ENCODE data around the gene SLC25A38. TPM values are rescaled to one million over a fixed set of nuclear protein-coding genes. Genes with fewer than 3 reads are reported as not detected.

Gene SLC25A38
- total RNA-seq, 2 donors from 2014 or later, result 17.5 to 28.8 TPM

DNA sequence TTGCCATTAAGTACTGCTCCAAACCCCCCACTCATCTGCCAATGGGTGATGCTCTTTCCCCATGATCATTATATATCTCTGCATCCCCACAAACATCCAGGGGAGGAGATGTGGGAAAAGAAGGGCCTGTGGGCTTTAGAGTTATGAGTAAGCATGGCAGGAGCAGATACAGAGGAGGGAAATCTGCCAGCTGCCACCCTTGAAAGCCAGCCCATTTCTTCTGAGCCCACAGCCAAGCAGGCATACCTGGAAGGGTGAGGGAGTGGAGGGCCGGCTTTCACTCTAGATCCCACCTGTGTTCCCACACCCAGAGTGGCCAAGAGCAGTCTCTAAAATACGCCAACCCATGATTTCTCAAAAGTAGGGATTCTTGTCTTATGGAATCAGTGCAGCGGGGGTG, 1.7 kb upstream of the SLC25A38 start:
- Histone ChIP-seq H3K27me3 (no peaks in the 10 kb centered on the region), H3K4me1 (peaks cover 69% of the 10 kb centered on the region), H3K36me3 (replicated peaks in 1 of 2; ENCODE audit: insufficient read depth in 1 of 2, low read depth in 2 of 2) (no peaks in the 10 kb centered on the region), H3K4me3 (no peak overlapping the region), H3K9me3 (no peaks in the 10 kb centered on the region), H3K27ac (peak overlapping the region; percentile 8 to 98 (median 96))
- WGBS, 2 donors, result 33 to 45% methylated on average over 3 of the region's 3 CpGs
- intact Hi-C loops (cut with DNase I), result no loop called here
- TF ChIP-seq, protein P1, sequence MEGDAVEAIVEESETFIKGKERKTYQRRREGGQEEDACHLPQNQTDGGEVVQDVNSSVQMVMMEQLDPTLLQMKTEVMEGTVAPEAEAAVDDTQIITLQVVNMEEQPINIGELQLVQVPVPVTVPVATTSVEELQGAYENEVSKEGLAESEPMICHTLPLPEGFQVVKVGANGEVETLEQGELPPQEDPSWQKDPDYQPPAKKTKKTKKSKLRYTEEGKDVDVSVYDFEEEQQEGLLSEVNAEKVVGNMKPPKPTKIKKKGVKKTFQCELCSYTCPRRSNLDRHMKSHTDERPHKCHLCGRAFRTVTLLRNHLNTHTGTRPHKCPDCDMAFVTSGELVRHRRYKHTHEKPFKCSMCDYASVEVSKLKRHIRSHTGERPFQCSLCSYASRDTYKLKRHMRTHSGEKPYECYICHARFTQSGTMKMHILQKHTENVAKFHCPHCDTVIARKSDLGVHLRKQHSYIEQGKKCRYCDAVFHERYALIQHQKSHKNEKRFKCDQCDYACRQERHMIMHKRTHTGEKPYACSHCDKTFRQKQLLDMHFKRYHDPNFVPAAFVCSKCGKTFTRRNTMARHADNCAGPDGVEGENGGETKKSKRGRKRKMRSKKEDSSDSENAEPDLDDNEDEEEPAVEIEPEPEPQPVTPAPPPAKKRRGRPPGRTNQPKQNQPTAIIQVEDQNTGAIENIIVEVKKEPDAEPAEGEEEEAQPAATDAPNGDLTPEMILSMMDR (IDR thresholded peaks at IDR 0.05), result no peak
- peak; percentile 11 to 48 (median 45) for TF ChIP-seq POLR2A (IDR thresholded peaks at IDR 0.05)
- peak; percentile 83 to 91 (median 87) for DNase-seq
- peak; percentile 12 for ATAC-seq

DNA sequence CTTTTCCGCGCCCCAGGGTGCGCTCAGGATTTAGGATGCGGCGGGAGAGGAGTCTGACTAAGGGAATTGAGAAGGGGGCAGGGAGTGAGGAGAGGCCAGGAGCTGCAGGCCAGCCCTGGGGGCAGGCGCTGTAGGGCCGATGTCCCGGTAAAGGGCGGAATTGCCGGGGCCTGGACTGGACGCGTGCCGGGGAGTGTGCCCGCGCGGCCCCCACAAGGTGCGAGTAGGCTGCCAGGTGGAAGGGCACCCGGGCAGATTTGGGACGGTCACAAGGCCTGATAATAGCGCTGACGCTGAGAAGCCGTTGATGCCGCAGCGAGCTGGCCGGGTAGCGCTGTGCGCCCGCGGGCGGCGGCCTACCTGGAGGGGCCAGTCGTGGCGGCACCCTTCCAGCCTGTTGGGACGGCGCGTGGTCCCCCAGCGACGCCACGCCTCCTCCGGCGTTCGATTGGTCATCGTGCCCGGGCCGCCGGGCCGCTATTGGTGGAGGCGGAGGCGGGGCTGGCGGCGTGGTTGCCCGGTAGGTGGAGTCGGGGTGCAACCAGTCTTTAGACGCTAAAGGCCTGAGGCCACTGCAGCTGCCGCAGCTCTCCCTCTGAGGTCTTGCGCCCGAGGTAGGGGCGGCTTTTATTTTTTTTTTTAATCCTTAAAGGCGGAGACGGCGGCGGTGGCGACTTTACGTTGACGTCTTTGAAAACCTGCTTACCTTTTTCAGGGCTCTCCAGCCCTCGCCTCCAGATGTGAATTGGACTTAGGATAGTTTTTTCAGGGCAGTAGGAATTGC, 903 bp downstream of the SLC25A38 start:
- no peaks in the 10 kb centered on the region for H3K27me3 ChIP-seq
- H3K36me3 ChIP-seq (replicated peaks in 1 of 2; ENCODE audit: insufficient read depth in 1 of 2, low read depth in 2 of 2), result no peaks in the 10 kb centered on the region
- H3K4me1 ChIP-seq, result peaks cover 74% of the 10 kb centered on the region
- WGBS, 2 donors, result 1% methylated on average over 21 to 65 of the region's 66 CpGs
- intact Hi-C loops (cut with DNase I), result no loop called here
- H3K4me3 ChIP-seq, result peak overlapping the region; percentile 32 to 75
- H3K27ac ChIP-seq, result peak overlapping the region; percentile 95 to 98 (median 96)
- ATAC-seq (peak; percentile 93), DNase-seq (peak; percentile 98 to 99 (median 98))
- TF ChIP-seq POLR2A (IDR thresholded peaks at IDR 0.05), result peak; percentile 96 to 97 (median 96)
- TF ChIP-seq, protein P1 (IDR thresholded peaks at IDR 0.05), result peak in 5 of 7 experiments; percentile 6 to 53 (median 37)
- no peaks in the 10 kb centered on the region for H3K9me3 ChIP-seq

DNA sequence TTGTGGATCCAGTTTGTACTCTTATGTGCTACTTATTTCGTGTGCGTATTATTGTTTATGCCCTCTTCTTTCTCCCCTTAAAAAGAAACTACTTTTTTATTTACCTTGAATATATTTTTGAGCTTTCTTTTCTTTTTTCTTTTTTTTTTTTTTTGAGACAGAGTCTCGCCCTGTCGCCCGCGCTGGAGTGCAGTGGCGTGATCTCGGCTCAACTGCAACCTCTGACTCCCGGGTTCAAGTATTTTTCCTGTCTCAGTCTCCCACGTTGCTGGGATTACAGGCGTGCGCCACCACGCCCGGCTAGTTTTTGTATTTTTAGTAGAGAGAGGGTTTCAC, 1.5 kb downstream of the SLC25A38 start:
- Histone ChIP-seq H3K9me3 (no peaks in the 10 kb centered on the region), H3K4me1 (peaks cover 68% of the 10 kb centered on the region), H3K27me3 (no peaks in the 10 kb centered on the region), H3K4me3 (no peak overlapping the region), H3K36me3 (replicated peaks in 1 of 2; ENCODE audit: insufficient read depth in 1 of 2, low read depth in 2 of 2) (no peaks in the 10 kb centered on the region), H3K27ac (peak overlapping the region in 3 of 4 donors; percentile 95 to 98 (median 97))
- TF ChIP-seq, protein P1 (IDR thresholded peaks at IDR 0.05), result no peak
- TF ChIP-seq POLR2A (IDR thresholded peaks at IDR 0.05), result no peak
- DNase-seq (no peak), ATAC-seq (no peak)
- intact Hi-C loops (cut with DNase I), result no loop called here
- WGBS, 2 donors, result 28 to 39% methylated on average over 14 of the region's 14 CpGs

DNA sequence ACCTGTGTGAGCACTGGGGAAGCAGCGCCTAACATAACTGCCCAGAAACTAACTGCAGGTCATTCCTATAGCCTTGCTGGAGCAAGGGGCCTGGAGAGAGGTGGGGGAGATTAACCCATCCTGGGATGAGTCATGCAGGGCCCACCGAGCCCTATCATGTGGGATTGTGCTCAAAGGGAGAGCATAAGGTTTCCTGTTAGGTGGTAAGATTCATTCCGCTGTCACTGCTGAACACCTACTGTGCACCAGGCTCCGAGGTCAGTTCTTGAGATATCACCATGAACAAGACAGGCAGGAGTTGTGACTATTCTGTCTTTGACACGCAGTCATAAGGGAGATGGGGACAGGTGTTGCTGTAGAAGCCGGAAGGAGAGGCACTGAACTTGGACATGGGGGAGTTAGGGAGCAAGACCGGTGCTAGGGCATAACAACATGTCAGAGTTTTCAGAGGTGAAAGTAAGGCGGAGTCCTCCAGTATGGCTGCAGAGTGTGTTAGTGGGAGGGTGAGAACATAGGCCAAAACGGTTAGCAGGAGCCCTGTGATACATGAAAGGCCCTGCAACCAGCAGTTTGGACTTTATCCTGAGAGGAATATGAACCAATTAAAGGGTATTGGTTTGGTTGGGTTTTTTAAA, 2.4 kb downstream of the SLC25A38 start:
- no peak for ATAC-seq
- DNase-seq, result no peak
- 51 to 59% methylated on average over 9 of the region's 9 CpGs for WGBS, 2 donors
- no peak overlapping the region for H3K4me3 ChIP-seq
- peaks cover 0 to 3% of the 10 kb centered on the region in 2 donors for H3K36me3 ChIP-seq (replicated peaks in 1 of 2; ENCODE audit: insufficient read depth in 1 of 2, low read depth in 2 of 2)
- H3K27ac ChIP-seq, result peak overlapping the region in 2 of 4 donors; percentile 2 to 97
- peaks cover 58% of the 10 kb centered on the region for H3K4me1 ChIP-seq
- no peaks in the 10 kb centered on the region for H3K9me3 ChIP-seq
- no peaks in the 10 kb centered on the region for H3K27me3 ChIP-seq
- intact Hi-C loops (cut with DNase I), result no loop called here
- TF ChIP-seq, protein P1 (IDR thresholded peaks at IDR 0.05), result no peak
- no peak for TF ChIP-seq POLR2A (IDR thresholded peaks at IDR 0.05)
